ENCODE data around the gene ACOXL. TPM values are rescaled to one million over a fixed set of nuclear protein-coding genes. Genes with fewer than 3 reads are reported as not detected.

Gene ACOXL
- total and polyA plus RNA-seq, 12 donors = 0.05 to 0.19 (median 0.12) TPM; not detected in 8

DNA sequence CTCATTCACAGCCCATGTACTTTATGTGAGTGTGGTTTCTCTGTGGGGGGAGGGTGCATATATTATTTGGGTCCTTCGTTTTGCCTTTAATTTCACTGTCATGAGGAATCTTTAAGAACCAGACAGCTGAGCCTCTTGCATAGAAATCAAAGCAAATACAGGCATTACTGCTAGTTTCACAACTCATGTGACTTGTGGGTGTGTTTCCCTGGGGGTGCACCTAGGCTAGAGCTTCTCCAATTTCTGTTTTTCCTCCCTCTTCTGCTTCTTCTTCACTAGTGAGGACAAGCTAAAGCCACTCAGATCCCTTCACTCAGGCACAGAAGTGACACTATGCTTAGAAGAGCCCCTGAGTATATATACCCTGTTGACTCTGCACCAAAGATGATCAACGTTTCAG lies 131.4 kb downstream of the ACOXL start:
- no peak for TF ChIP-seq POLR2A (IDR thresholded peaks at IDR 0.05)
- TF ChIP-seq, protein P1, sequence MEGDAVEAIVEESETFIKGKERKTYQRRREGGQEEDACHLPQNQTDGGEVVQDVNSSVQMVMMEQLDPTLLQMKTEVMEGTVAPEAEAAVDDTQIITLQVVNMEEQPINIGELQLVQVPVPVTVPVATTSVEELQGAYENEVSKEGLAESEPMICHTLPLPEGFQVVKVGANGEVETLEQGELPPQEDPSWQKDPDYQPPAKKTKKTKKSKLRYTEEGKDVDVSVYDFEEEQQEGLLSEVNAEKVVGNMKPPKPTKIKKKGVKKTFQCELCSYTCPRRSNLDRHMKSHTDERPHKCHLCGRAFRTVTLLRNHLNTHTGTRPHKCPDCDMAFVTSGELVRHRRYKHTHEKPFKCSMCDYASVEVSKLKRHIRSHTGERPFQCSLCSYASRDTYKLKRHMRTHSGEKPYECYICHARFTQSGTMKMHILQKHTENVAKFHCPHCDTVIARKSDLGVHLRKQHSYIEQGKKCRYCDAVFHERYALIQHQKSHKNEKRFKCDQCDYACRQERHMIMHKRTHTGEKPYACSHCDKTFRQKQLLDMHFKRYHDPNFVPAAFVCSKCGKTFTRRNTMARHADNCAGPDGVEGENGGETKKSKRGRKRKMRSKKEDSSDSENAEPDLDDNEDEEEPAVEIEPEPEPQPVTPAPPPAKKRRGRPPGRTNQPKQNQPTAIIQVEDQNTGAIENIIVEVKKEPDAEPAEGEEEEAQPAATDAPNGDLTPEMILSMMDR (IDR thresholded peaks at IDR 0.05) = no peak
- no peak for DNase-seq
- 71 to 82% (median 75%) methylated on average over 2 of the region's 2 CpGs for WGBS, 4 donors
- Histone ChIP-seq H3K4me3 (no peak overlapping the region), H3K4me1 (replicated peaks in 1 of 2) (no peaks in the 10 kb centered on the region), H3K9me3 (replicated peaks in 1 of 3) (no peaks in the 10 kb centered on the region), H3K27me3 (peaks cover 4% of the 10 kb centered on the region), H3K27ac (no peak overlapping the region), H3K36me3 (replicated peaks in 1 of 2) (no peaks in the 10 kb centered on the region)
- intact Hi-C loops (cut with DNase I) = no loop called here

DNA sequence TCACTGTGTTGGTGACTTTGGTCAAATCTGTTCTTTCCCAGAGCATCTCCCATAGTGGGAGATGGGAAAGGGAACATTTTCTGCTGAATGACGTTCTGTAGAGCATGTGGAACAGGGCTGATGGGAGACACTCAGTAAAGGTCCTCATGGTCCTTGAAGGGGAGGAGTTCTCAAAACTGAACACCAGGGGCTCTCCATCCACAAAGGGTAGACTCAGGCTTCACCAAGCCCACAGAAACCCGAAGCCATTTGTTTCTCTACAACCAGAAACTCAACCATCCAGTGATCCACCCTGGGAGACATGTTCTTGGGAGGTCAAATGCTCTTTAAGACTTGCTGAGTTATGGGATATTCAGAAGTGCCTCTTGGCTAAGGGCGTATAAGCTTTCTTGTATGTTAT lies 131.8 kb downstream of the ACOXL start:
- 73 to 90% (median 77%) methylated on average over 3 of the region's 3 CpGs for WGBS, 4 donors
- Histone ChIP-seq H3K4me1 (replicated peaks in 1 of 2) (no peaks in the 10 kb centered on the region), H3K4me3 (no peak overlapping the region), H3K27me3 (peaks cover 4% of the 10 kb centered on the region), H3K9me3 (replicated peaks in 1 of 3) (no peaks in the 10 kb centered on the region), H3K27ac (no peak overlapping the region), H3K36me3 (replicated peaks in 1 of 2) (no peaks in the 10 kb centered on the region)
- no peak for DNase-seq
- TF ChIP-seq POLR2A (IDR thresholded peaks at IDR 0.05) = no peak
- TF ChIP-seq, protein P1 (IDR thresholded peaks at IDR 0.05) = no peak
- intact Hi-C loops (cut with DNase I) = no loop called here

DNA sequence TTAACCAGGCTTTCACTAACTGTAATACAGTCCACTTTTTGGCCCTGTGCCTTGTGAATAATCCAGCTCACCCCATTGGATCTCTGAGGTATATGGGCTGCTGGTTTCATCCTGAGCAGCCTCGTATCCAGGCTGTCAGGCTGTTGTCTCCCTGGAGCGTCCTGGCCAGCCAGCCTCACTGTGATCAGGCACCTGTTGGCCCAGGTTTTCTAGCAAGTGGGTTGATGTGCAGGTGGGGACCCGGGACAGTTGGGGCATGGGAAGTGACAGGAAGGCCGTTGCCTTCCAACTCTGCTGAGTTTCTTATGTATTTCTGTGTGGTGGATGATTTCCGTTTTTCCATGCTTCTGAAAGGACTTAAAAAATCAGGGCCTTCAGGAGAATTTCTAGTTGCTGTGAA lies 132.4 kb downstream of the ACOXL start:
- H3K4me3 ChIP-seq = no peak overlapping the region
- no peak for TF ChIP-seq POLR2A (IDR thresholded peaks at IDR 0.05)
- TF ChIP-seq, protein P1 (IDR thresholded peaks at IDR 0.05) = no peak
- H3K36me3 ChIP-seq (replicated peaks in 1 of 2) = no peaks in the 10 kb centered on the region
- no peaks in the 10 kb centered on the region for H3K9me3 ChIP-seq (replicated peaks in 1 of 3)
- H3K27me3 ChIP-seq = peaks cover 4% of the 10 kb centered on the region
- 80 to 92% (median 87%) methylated on average over 5 of the region's 5 CpGs for WGBS, 4 donors
- no peaks in the 10 kb centered on the region for H3K4me1 ChIP-seq (replicated peaks in 1 of 2)
- H3K27ac ChIP-seq = no peak overlapping the region
- no peak for DNase-seq
- intact Hi-C loops (cut with DNase I) = no loop called here

DNA sequence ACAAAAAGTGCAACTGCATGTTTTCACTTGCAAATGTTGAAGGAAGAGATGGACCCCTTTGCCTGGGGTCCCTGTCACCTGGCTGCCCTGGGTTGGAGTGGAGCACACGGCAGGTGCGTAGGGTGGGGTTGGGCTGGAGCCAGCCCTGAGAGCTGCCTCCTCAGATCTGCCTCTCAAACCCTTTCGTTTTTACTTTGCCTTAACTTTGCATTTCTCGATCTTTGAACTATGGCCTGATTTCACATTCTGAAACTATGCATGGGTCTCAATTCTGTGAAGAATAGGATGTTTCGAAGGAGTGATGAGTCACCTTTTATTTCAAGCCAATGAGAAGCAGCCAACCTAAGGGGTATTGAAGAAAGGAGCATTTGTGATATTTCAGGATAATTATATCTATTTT lies 132.8 kb downstream of the ACOXL start:
- intact Hi-C loops (cut with DNase I) = no loop called here
- Histone ChIP-seq H3K4me1 (replicated peaks in 1 of 2) (no peaks in the 10 kb centered on the region), H3K4me3 (no peak overlapping the region), H3K36me3 (replicated peaks in 1 of 2) (no peaks in the 10 kb centered on the region), H3K9me3 (replicated peaks in 1 of 3) (no peaks in the 10 kb centered on the region), H3K27ac (no peak overlapping the region), H3K27me3 (peaks cover 4% of the 10 kb centered on the region)
- WGBS, 4 donors = 76 to 82% (median 78%) methylated on average over 5 of the region's 5 CpGs
- no peak for DNase-seq
- TF ChIP-seq, protein P1 (IDR thresholded peaks at IDR 0.05) = no peak
- TF ChIP-seq POLR2A (IDR thresholded peaks at IDR 0.05) = no peak
